DMS 273 (cell line): ENCODE data around the gene MAPKAPK2.
"Not testable (repeated sequence)": the region's sequence is repeated elsewhere in the genome, so short reads cannot be mapped to it uniquely, and the experiment has no call there.

ENCODE experiments used
- DNase-seq: peaks from one replicate; lab custom pipeline; 2025; ENCODE audit not compliant: unreplicated experiment; lab: John Stamatoyannopoulos, UW

The MAPKAPK2 gene

DNA sequence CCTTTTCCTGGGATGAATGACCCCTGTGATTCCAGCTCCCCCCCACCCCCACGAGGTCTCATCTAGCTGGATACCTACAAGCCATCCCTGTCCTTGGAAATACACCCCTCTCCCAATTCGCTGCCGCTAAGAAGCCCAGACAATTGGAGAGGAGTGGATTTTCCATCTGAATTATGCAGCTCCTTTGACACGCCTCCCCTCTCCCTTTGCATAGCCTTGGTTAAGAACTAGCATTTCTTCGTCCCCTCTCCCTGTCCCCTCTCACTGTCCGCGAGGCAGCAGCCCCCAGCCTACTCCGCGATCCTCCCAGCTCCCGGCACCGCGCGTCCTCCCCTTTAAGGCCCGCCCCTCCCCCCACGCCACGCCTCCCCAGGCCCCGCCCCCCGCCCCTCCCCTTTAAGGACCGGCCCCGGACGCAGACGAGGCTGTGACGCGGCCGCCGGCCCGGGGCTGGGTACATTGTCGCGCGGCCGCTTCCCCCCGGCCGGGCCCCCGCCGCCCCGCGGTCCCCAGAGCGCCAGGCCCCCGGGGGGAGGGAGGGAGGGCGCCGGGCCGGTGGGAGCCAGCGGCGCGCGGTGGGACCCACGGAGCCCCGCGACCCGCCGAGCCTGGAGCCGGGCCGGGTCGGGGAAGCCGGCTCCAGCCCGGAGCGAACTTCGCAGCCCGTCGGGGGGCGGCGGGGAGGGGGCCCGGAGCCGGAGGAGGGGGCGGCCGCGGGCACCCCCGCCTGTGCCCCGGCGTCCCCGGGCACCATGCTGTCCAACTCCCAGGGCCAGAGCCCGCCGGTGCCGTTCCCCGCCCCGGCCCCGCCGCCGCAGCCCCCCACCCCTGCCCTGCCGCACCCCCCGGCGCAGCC, at the start of gene MAPKAPK2:
TSS of gene MAPKAPK2 (plus strand) at position 428 of the 856 bp plus-strand sequence. CDS start at position 753, 325 bp downstream.
- peak; percentile 85 for DNase-seq

DNA sequence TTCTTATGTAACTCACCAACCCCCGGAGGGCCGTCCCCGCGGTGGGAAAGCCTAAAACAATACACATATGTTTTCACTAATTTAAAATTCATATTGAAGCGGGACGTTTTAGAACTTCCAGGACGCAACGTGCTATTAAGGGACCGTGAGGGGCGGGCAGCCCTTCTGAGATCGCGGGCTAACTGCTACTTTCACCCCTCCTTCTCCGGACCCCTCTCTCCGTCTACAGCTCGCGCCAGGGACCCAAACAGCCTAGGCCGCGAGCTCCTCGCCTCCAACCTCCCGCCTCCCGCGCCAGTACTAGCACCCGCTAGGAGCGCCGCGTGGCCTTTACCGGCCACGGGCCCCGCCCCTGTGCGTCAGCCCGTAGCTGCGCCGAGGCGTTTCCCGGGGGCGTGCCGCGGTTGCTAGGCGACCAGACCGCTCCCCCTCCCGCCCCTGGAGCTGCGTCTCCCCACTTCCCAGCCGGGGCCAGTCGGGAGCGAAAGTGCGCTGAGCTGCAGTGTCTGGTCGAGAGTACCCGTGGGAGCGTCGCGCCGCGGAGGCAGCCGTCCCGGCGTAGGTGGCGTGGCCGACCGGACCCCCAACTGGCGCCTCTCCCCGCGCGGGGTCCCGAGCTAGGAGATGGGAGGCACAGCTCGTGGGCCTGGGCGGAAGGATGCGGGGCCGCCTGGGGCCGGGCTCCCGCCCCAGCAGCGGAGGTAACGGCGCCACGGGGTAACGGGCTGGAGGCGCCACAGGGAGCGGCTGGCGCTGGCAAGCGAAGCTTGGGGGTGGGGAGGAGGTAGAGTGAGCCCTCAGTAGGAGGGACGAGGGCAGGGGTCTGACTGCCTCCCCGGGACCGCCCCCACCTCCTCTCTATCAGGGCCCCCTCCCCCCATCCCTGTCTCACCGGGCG, 49.4 kb upstream of the MAPKAPK2 start, which contains the start of gene DYRK3:
TSS of gene DYRK3 (plus strand) at position 457 of the 898 bp plus-strand sequence. CDS start at position 625, 168 bp downstream.
- peak; percentile 98 for DNase-seq

DNA sequence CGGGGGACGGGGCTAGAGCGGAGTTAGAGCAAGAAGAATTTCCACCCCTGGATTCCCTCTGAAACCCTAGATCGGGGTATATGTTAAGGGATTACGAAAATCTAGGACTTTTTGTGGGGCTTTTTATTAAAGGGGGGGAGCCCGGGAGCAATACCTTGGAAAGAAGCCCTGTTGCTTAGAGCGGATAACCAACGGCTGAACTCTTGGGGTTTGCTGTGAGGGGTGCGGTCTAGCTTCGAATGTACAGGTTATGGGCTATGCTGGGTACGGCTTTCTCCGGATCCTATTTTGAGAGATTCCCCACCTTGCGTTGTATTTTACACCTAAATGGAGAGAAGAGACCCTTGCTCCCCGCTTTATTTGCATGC, 48.7 kb upstream of the MAPKAPK2 start:
- DNase-seq, result no peak

DNA sequence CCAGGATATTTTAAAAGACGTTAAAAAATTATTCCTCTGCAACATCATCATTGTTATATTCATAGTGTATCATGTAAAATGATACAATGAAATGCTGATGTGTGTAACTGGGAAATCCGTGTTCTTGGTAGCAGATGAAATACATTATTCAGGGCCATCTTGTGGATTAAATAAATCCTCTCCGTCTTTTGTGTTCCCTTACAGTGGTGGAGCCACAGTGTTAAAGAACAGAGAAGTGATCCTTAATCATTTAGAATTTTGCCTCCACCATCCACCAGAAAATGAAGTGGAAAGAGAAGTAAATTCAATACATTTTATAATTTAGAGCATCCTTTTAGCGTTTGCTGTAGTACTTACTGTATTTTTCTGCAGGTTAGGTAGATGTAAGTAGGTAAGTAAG, 48.0 kb upstream of the MAPKAPK2 start:
- no peak for DNase-seq

DNA sequence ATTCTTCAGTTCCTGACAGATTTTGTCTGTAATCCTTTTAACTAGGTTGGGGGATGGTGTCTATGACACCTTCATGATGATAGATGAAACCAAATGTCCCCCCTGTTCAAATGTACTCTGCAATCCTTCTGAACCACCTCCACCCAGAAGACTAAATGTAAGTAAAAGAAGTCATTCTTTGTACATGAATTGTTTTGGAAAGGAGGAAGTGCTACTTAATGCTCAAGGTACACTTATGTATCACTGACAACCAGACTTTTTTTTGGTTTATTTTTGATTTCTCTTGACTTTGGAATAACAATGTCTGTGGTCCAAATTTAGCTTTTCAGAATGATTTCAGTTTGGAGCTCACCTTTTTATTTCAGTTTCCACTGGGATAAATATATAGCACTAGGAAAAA, 47.1 kb upstream of the MAPKAPK2 start:
- DNase-seq, result no peak

DNA sequence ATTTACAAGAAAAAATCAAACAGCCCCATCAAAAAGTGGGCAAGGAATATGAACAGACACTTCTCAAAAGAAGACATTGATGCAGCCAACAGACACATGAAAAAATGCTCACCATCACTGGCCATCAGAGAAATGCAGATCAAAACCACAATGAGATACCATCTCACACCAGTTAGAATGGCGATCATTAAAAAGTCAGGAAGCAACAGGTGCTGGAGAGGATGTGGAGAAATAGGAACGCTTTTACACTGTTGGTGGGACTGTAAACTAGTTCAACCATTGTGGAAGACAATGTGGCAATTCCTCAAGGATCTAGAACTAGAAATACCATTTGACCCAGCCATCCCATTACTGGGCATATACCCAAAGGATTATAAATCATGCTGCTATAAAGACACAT, 42.6 kb upstream of the MAPKAPK2 start:
- DNase-seq, result not testable (repeated sequence)

DNA sequence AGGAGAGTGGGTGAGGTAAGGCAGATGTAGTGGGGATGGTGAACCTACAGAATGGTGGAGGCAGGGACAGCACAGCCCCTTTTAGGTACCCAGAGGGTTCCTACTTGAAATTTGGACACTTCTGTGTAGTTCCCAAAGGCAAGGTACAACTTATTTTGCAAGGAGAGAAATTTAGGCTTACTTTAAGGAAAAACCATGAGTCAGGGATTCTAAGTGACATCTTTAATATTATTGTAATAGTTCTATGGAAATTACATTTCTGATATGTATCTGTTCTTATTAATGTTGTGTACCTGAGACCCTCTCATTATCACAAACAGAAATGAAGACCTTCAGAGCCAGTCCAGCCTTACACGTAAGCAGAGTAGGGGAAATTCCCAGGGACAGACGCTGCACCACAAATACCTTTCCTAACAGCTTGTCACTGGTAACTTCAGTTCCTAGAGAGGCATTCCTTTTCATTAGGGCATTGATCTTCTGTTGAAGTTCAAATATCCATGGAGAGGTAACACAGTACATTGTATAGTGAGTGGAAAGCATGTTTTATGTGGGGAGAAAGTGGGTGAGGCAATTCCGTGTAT, 41.5 kb upstream of the MAPKAPK2 start:
- no peak for DNase-seq

DNA sequence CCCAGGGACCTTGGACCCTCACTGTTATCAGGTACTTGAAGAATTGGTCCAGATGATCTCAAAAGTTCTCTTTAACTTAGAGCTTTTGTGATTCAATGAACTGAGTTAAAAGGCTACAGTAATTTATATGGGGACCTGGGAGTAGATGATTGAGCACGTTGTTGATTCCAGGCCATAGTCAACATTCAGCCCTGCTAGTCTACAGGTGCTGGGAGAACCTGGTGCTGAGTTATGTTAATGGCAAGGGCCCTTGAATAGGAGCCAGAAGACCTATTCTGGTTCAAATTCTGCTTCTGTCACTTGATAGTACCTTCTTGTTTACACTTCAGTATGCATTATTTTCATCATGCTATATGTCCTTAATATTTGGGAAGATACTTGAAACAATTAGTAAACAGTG, 38.2 kb upstream of the MAPKAPK2 start:
- DNase-seq, result no peak

DNA sequence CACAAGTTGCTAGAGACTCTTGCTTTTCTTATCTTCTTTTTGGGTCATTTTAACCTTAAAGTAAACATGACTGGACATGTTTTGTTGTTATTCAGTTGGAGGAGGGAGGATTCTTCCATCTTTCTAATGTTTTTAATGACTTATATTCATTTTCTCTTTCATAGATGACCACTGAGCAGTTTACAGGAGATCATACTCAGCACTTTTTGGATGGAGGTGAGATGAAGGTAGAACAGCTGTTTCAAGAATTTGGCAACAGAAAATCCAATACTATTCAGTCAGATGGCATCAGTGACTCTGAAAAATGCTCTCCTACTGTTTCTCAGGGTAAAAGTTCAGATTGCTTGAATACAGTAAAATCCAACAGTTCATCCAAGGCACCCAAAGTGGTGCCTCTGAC, 37.5 kb upstream of the MAPKAPK2 start:
- DNase-seq, result no peak

DNA sequence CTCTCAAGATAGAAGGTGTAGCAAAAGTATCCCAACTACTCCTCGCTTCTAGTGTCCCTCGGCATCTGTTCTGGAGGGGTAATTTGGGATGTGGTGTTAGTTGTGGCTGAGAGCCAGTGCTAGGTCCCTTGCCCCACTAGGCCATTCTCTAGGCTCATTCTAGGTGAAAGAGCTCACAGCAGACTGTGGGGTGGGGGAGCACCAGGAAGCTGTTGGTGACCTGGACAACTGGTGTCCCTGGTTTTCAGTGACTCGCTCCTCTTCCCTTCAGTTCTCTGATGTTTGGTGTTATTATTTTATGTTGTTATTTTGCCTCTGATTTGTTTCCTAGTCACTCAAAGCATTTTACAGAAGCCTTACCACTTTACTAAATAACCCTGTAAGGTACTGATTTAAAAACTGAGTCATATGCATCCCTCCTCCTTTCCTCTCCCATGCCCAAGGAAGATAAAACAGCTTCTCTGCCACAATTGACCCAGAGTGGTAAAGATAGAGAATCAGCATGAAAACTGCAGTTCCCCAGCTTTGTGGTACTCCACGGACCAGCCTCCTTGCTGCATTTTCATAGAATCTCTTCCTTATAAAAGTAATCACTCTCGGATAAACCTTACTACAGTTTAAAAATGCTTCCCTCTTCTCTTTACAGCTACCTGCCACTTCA, 35.3 kb upstream of the MAPKAPK2 start:
- DNase-seq, result peak; percentile 42

DNA sequence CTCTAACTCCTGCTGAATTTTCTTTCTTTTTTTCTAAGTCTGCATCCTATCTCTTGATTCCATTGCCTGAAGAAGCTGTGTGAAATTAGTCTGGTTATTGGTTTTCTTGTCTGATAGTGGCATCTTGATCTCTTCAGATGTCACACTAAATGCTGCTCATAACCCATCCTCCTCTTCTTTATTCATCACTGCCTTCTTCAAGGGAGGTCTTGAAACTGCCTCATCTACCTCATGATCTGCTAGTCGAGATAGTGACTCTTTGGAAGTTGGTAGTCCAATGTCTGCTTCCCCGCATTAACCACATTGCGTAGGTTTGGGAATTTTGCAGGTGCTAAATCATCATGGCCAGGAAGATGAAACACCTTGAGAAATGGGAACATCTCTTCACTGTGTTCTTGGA, 33.7 kb upstream of the MAPKAPK2 start:
- DNase-seq, result no peak

DNA sequence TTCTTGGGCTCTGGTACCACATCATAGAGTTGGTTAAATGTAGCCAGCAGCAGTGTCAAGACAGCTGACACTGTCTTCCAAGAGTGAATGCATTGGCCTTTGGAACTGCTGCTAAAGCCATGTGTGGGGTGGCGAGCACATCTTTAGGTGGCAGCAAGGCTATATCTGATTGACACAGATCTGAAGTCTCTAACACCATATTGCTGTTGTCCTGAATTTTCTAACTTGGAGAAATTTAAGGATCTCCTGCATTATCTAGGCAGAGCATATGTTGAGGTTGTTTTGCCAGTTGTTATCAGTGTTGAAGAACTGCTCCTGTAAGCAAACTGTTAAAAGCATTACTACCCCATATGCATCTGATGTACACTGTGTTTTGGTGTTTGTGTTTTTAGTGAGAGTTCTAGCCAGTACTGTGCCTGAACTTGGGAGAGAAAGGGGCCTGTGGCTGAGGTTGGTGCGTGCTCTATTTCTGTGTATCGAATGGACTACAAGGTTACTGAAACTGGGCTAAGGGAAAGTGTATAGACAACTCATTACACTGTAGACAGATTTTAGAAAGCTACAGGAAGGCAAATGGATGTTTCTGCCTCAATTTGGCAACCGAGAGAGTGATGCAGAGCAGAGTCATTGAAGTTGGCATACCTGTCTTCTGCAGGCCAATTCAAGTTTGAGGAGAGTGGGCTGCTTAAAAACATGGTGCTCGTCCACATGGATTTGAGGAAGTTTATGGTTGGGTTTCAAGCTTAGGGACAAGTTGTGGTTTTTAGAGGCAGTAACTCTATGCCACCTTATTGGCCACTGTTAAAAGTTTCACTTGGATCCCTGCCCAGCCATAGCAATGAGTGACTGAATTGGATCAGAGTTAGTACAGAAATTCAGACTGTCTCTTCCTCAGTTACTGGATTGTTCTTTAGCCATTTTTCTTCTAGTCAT, 32.5 kb upstream of the MAPKAPK2 start:
- peak; percentile 29 for DNase-seq

DNA sequence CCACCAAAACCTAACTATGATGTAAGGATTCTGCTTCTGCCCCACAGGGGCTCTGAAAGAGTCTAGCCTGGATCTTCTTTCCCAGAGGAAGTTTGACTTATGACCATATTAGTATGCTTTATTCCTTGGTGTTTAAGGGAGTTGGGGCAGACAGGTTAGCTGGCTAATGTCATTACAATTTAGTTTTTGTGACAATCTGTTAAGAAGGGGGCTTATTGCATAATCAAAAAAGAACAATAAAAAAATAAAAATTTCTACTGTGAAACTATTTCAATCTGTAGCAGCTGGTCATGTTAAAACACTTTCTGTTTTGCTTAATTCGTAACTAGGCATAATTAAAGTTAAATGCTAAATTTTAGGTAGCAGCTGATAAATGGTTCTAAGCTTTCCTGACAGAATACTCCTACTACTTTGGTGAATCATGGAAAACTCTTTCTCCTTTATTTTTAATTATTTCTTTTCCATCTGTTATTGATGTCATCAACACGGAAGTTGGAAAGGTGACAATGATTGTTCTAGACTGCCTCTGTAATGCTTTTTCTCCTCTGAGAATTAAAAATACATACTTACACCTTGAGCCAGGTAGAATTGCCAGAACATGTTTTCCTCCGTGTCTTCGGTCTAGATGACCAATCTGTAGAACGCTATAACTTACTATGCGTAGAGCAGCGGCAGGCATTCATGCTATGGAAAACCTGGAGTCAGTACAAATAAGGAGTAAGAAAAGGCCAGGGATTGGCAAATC, 30.8 kb upstream of the MAPKAPK2 start:
- no peak for DNase-seq

DNA sequence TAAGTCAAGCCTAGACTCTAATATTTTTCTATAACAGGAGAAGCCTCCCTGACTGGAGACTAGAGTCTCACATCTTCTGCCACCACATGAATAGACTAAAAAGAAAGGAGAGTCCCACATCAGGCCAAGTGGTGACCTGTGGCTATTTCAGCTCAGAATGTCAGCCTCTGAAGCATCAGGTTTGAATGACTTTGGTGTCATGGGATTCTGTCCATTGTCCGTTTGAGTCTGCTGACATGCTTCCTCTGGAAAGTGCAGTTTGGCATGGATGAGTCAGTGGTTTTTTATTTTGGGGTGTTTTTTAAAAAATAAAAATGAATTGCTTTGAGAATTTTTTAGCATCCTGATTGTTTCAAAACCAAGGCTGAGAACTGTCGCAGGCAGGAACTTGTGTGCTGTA, 29.9 kb upstream of the MAPKAPK2 start:
- no peak for DNase-seq

DNA sequence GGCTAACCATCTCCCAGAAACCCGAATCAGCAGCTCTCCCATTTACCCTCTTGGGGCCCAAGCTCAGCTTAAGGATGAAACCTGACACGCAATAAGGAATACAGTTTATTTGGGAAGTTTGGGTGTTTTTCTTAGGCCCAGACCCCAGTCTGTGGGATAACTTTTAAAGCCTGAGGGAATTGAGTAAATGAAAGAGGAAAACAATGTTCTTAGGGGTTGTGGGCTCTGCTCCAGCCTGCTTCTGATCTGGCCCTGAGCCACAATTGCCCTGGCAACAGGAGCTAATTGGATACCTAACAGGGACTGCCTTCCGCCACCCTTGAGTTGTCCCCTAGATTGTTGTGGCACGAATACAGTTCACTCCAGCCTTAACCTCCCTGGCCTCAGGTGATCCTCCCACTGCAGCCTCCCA, 29.2 kb upstream of the MAPKAPK2 start:
- DNase-seq, result peak; percentile 78

DNA sequence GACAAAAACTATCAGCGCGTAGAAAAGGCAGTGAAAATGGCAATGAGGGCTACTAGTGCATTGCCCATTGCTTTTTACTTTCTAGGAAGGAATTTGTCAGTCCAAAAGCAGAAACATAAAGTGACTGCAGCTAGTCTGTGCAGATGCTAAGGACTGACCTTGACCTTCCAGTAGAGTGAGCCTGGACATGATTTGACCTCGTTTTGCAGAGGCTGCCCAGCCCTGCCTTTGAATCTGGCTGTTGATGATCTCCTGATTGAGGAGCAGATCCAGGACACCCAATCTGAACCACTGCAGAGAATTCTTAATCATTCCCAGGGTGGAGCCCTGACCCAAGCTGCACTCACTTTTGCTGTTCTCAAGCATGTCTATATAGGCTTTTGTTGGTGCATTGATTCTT, 27.8 kb upstream of the MAPKAPK2 start:
- DNase-seq, result no peak

DNA sequence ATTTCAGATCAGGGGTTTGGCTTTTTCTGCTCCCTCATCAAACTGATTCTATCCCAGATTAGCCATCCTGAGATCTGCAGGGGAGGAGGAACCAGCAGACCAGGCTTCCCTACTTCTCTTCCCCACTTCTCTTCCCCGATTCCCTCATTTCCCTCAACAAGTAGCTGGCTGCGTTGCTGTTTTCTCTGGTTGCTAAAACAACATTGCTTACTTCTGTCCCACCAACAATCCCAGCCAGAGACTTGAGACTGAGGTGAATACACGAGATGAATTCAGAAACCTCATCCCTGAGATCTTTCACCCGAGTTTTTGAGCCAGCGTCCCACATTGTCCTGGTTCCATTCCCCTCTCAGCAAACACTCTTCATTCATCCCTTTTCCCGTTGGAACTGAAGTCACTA, 27.0 kb upstream of the MAPKAPK2 start:
- DNase-seq, result no peak

DNA sequence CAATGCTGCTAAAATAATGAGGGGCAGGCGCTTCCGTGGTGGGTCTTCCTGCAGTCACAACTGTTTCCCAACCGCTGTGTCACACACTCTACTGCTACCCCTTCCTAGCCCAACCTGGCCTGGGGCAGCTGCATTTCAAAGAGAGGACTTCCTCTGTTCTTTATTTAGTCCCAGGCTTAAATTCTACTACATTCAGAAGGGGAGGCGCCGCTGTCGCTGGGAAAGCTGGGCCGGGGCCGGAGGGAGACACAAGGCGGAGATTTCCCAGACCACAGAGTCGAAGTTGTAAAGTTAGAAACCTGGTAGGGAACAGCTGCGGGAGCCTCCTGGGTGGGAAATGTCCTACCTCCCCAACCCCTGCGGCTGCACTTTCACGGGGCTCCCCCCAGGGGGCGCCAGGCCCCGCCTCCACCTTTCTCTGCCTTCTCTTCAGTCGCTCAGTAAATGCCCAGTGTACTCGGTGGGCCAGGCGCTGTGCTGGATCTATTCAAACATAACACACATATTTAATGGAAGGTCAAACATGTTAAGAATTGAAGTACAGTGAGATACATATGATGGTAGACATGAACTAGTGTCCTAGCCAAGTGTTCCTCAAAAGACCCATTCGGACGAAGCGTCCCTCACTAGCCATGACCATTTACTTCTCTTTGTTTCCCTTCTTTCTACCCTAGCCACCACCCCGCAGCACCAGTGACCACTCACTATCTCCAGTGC, 26.3 kb upstream of the MAPKAPK2 start:
- DNase-seq, result peak; percentile 60

DNA sequence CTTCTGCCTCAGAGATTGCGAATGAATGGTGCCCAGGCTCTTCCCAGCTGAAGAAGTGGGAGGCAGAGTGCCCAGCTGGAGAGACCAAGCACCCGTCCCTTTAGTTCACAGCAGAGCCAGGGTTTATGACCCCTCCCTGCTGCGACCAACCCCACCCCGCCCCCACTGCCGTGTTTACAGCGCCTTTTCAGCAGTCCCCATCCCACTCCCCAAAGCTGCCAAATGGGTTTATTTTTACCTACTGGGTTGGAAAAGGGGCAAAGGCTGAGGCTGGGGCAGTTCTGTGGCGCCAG, 25.8 kb upstream of the MAPKAPK2 start:
- DNase-seq, result no peak
